OCI-LY3 (cell line): ENCODE results near the gene CC2D2A.

Experiments used
- EZH2phosphoT487 ChIP-seq: fragments of 200-600 bp; shearing (Covaris generic); IDR thresholded peaks from 2 replicates; pipeline ENCODE4 v1.6.1; 2018; ENCODE audit warnings: antibody characterized with exemption, mixed run types, low read depth
- TF ChIP-seq, protein P1 (sequence below): fragments of 200-600, 300-600 bp; sonication (generic); IDR thresholded peaks from 2 replicates; pipeline ENCODE4 v1.5.1; 2014; ENCODE audit warnings: antibody characterized with exemption, low read length, low read depth

DNA sequence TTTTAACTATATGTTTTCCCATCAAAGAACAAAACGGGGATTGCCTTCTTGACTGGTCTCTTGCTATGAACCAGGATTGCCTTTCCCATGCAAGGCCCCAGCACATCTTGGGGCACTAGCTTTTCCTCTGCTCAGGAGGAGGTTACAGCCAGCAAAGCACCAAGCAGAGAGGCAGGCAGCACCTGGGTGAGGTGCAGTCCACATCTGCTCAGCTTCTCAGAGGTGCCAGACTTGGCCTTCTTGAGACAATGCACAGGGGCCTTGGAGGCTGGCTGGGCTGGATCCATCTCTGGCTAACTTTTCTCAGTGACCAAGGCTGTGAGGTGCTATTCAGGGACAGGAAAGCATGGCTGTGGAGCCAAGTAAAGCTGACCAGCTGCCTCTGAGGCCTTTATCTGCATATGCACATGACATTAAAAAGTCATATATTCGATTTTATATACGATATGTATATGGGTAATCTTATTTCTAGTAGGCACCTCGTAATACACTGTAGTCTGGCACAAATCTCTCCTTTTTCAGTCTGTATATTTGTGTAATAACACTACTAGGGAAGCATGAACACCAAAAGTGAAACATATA lies 86.9 kb downstream of the CC2D2A start:
- TF ChIP-seq, protein P1, sequence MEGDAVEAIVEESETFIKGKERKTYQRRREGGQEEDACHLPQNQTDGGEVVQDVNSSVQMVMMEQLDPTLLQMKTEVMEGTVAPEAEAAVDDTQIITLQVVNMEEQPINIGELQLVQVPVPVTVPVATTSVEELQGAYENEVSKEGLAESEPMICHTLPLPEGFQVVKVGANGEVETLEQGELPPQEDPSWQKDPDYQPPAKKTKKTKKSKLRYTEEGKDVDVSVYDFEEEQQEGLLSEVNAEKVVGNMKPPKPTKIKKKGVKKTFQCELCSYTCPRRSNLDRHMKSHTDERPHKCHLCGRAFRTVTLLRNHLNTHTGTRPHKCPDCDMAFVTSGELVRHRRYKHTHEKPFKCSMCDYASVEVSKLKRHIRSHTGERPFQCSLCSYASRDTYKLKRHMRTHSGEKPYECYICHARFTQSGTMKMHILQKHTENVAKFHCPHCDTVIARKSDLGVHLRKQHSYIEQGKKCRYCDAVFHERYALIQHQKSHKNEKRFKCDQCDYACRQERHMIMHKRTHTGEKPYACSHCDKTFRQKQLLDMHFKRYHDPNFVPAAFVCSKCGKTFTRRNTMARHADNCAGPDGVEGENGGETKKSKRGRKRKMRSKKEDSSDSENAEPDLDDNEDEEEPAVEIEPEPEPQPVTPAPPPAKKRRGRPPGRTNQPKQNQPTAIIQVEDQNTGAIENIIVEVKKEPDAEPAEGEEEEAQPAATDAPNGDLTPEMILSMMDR = no peak
- no peak for TF ChIP-seq EZH2phosphoT487
